K562 (cell line): Measurements from ENCODE around the gene ARAP1. TPM values are rescaled to one million over a fixed set of nuclear protein-coding genes. Genes with fewer than 3 reads are reported as not detected.

Experiments used
- CEBPB ChIP-seq: fragments of 450-650 bp; IDR thresholded peaks from 2 replicates; pipeline ENCODE4 v1.6.1; 2016; ENCODE audit warnings: missing genetic modification characterization, missing compliant biosample characterization
- CXXC5 ChIP-seq: fragments of 250-450 bp; sonication (Bioruptor Pico); IDR thresholded peaks from 2 replicates; pipeline ENCODE4 v1.8.0; 2022; ENCODE audit warnings: inconsistent platforms, mild to moderate bottlenecking, moderate library complexity
- FOSL1 ChIP-seq: fragments of 200-800 bp; sonication (Bioruptor generic); conservative IDR thresholded peaks from 2 replicates; pipeline ENCODE4 v1.6.1; 2016; ENCODE audit warnings: missing genetic modification characterization, missing compliant biosample characterization
- GABPB1 ChIP-seq: sonication (generic); formaldehyde crosslinking; IDR thresholded peaks from 2 replicates; pipeline ENCODE4 v1.8.0; 2022; ENCODE audit warnings: mild to moderate bottlenecking, missing genetic modification reagents
- JUND ChIP-seq, 2 experiments: IDR thresholded peaks; 2 replicates in 1 of 2; 3 replicates in 1 of 2; pipeline ENCODE4 v1.6.1; 2011; ENCODE audit warnings: borderline replicate concordance in 2 of 2, low read depth in 2 of 2, low read length in 2 of 2, improper control_type of control experiment in 1 of 2, missing biosample characterization in 1 of 2, missing genetic modification characterization in 1 of 2, missing genetic modification reagents in 1 of 2
- KAT2B ChIP-seq: IDR thresholded peaks from one replicate; pipeline ENCODE4 v1.6.1; 2012; ENCODE audit warnings: low read depth, mild to moderate bottlenecking, control low read depth, inconsistent platforms, low read length, moderate library complexity
- KDM2B ChIP-seq: fragments of 250-450 bp; sonication (Bioruptor Pico); IDR thresholded peaks from 2 replicates; pipeline ENCODE4 v1.8.0; 2021; ENCODE audit warnings: mild to moderate bottlenecking, moderate library complexity
- KLF13 ChIP-seq: fragments of 450-650 bp; IDR thresholded peaks from 2 replicates; pipeline ENCODE4 v1.6.1; 2016; ENCODE audit warnings: missing genetic modification characterization, low read depth, mild to moderate bottlenecking, missing compliant biosample characterization, moderate library complexity, borderline replicate concordance
- L3MBTL2 ChIP-seq: fragments of 450-650 bp; IDR thresholded peaks from 2 replicates; pipeline ENCODE4 v1.6.1; 2016; ENCODE audit warnings: mild to moderate bottlenecking, moderate library complexity
- MCM7 ChIP-seq, 2 experiments: fragments of 450-650 bp; IDR thresholded peaks; 2 replicates each; pipeline ENCODE4 v1.6.1; 2016 to 2018
- MTA2 ChIP-seq: fragments of 450-650 bp; IDR thresholded peaks from 2 replicates; pipeline ENCODE4 v1.6.1; 2016; ENCODE audit warnings: low read depth
- NRF1 ChIP-seq, 2 experiments: fragments of 450-650 bp; IDR thresholded peaks in 1 of 2; conservative IDR thresholded peaks in 1 of 2; 2 replicates each; pipeline ENCODE4 v1.6.1; 2014; ENCODE audit warnings: mild to moderate bottlenecking in 2 of 2
- PHF21A ChIP-seq: fragments of 450-650 bp; IDR thresholded peaks from 2 replicates; pipeline ENCODE4 v1.6.1; 2017; ENCODE audit warnings: low read depth, borderline replicate concordance
- SPI1 ChIP-seq: IDR thresholded peaks from 2 replicates; pipeline ENCODE4 v1.6.1; 2011; ENCODE audit warnings: low read depth, low read length, control low read depth, borderline replicate concordance
- YY1 ChIP-seq, 3 experiments: IDR thresholded peaks; 2 replicates each; pipeline ENCODE4 v1.6.1; 2011; ENCODE audit warnings: low read length in 2 of 3, mild to moderate bottlenecking in 2 of 3, moderate library complexity in 2 of 3, borderline replicate concordance in 1 of 3, control low read depth in 1 of 3, low read depth in 1 of 3; ENCODE audit not compliant: insufficient read depth in 3 of 3, insufficient replicate concordance in 2 of 3, control insufficient read depth in 1 of 3, insufficient read length in 1 of 3; ENCODE audit errors: extremely low read depth in 1 of 3
- ZKSCAN1 ChIP-seq: fragments of 150-350 bp; IDR thresholded peaks from 2 replicates; pipeline ENCODE4 v1.6.1; 2016; ENCODE audit warnings: low read depth, low read length
- polyA plus RNA-seq, 8 experiments: library from polyadenylated mRNA; depleted of rRNA in 4 of 8; stranded (reverse) in 5 of 8; unstranded in 3 of 8; fragments of >200 nt; fragmentation: Nextera tagmentation in 2 of 8; fragmentation: Illumina TruSeq in 1 of 8; extraction: Ambion mirVana in 2 of 8; extraction: Trizol in 1 of 8; gene quantifications; 2 replicates each; pipeline versions ENCODE4 v1.2.1 to v1.2.3, GENCODE V29; 2011 to 2014; ENCODE audit warnings: inconsistent platforms in 1 of 8, missing spikeins in 1 of 8
- total RNA-seq, 7 experiments: library from RNA; depleted of rRNA in 6 of 7; stranded (reverse); fragments of >200 nt in 6 of 7; fragmentation: Illumina TruSeq in 2 of 7; extraction: Trizol in 2 of 7; gene quantifications; 2 replicates each; pipeline versions ENCODE4 v1.2.1 to v1.2.3, GENCODE V29; 2011 to 2021; ENCODE audit warnings: low replicate concordance in 1 of 7
- TF ChIP-seq, protein P1 (sequence below): fragments of 200-400 bp; formaldehyde crosslinking; IDR thresholded peaks from 2 replicates; pipeline ENCODE4 v1.6.1; 2017; ENCODE audit warnings: mild to moderate bottlenecking, low read depth, low read length, moderate library complexity
- TF ChIP-seq, protein P2 (sequence below): fragments of 250-450 bp; sonication (Bioruptor Pico); IDR thresholded peaks from 2 replicates; pipeline ENCODE4 v1.9.0; 2021; ENCODE audit warnings: mild to moderate bottlenecking
- TF ChIP-seq, protein P3 (sequence below): fragments of 450-650 bp; IDR thresholded peaks from 2 replicates; pipeline ENCODE4 v1.6.1; 2016; ENCODE audit warnings: antibody characterized with exemption
- TF ChIP-seq, protein P4 (sequence below): sonication (generic); formaldehyde crosslinking; IDR thresholded peaks from 2 replicates; pipeline ENCODE4 v1.8.0; 2022; ENCODE audit warnings: missing genetic modification reagents, mild to moderate bottlenecking, moderate library complexity, borderline replicate concordance

Gene ARAP1
- total and polyA plus RNA-seq, 9 of the 15 experiments (the other 6 are each of a cell fraction or from before 2014, with no cell fraction given), result 0.23 to 67.0 (median 24.6) TPM

DNA sequence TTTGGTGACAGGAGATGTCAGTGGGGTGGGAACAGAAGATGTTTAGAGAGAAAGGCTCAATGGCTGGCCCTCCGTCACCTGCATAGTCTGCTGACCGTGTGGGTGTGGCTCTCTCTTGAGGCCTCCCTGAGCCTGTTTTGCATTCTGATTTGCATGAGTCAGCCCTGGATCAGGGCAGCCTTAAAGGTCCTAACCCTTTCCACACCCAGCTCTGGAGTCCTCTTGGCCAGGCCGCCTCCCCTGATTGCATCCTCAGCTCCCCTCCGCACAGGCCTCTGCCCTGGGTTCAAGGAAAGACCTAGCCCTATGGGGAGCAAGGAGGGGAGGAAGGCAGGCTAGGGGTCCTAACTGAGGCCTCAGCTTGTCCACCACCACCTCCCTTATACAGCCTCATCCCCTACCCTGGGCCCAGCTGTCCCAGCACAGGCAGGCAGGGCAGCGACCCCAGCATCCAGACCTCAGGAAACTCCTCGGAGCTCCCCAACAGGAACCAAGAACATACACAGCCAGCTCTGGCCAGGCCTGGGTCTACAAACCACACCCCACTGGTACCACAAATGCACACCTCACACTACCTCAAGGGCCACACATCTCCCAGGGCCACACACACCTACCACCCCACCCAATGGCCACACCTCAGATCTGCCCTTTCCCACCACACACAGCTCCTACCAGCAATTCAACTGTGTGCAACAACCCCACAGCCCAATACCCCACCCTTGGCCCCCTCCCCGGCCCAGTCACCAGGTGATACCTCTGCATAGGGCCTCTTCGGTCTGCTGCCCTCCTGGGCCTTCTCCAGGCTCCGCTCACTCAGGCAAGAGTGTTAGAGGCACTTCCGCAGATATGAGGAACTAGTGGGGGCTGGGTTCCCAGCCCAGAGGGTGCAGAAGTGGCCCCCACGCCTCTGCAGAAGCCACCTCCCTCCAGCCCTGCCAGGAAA is 13.7 kb downstream of the ARAP1 start (continued):
- TF ChIP-seq SPI1 (peak; percentile 9; the same call in 1 of the 2 replicates), MCM7 (IDR thresholded peaks at IDR 0.05) (no peak), NRF1 (conservative IDR thresholded peaks at IDR 0.05 in 1 of 2, IDR thresholded peaks at IDR 0.05 in 1 of 2) (peak; percentile 21 to 37; a peak in 2 of 4 replicates), JUND (IDR thresholded peaks at IDR 0.05; ENCODE audit: borderline replicate concordance, low read depth, low read length) (peak; percentile 61), JUND (tag; IDR thresholded peaks at IDR 0.05; ENCODE audit: borderline replicate concordance, low read depth, low read length) (no peak; the same call in 2 of the 3 replicates), KLF13 (no peak), CEBPB (tag) (no peak), MTA2 (no peak), KAT2B (no peak), PHF21A (no peak), L3MBTL2 (0 out of 2 replicates have a peak, but pooled peaks have one; percentile 10), KDM2B (CRISPR knock-in tag) (no peak), YY1 (IDR thresholded peaks at IDR 0.05; ENCODE audit: borderline replicate concordance in 1 of 3, control insufficient read depth in 1 of 3, extremely low read depth in 1 of 3, insufficient read depth in 3 of 3, insufficient read length in 1 of 3, insufficient replicate concordance in 2 of 3, low read depth in 1 of 3, low read length in 2 of 3) (peak in 2 of 3 experiments; percentile 32 to 62), ZKSCAN1 (no peak), FOSL1 (peak; percentile 55), GABPB1 (CRISPR knock-in tag) (0 out of 2 replicates have a peak, but pooled peaks have one; percentile 22), CXXC5 (CRISPR knock-in tag) (no peak)
- TF ChIP-seq, protein P1, sequence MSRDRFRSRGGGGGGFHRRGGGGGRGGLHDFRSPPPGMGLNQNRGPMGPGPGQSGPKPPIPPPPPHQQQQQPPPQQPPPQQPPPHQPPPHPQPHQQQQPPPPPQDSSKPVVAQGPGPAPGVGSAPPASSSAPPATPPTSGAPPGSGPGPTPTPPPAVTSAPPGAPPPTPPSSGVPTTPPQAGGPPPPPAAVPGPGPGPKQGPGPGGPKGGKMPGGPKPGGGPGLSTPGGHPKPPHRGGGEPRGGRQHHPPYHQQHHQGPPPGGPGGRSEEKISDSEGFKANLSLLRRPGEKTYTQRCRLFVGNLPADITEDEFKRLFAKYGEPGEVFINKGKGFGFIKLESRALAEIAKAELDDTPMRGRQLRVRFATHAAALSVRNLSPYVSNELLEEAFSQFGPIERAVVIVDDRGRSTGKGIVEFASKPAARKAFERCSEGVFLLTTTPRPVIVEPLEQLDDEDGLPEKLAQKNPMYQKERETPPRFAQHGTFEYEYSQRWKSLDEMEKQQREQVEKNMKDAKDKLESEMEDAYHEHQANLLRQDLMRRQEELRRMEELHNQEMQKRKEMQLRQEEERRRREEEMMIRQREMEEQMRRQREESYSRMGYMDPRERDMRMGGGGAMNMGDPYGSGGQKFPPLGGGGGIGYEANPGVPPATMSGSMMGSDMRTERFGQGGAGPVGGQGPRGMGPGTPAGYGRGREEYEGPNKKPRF, result no peak
- TF ChIP-seq, protein P2, sequence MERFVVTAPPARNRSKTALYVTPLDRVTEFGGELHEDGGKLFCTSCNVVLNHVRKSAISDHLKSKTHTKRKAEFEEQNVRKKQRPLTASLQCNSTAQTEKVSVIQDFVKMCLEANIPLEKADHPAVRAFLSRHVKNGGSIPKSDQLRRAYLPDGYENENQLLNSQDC (CRISPR knock-in tag), result no peak
- TF ChIP-seq, protein P3, sequence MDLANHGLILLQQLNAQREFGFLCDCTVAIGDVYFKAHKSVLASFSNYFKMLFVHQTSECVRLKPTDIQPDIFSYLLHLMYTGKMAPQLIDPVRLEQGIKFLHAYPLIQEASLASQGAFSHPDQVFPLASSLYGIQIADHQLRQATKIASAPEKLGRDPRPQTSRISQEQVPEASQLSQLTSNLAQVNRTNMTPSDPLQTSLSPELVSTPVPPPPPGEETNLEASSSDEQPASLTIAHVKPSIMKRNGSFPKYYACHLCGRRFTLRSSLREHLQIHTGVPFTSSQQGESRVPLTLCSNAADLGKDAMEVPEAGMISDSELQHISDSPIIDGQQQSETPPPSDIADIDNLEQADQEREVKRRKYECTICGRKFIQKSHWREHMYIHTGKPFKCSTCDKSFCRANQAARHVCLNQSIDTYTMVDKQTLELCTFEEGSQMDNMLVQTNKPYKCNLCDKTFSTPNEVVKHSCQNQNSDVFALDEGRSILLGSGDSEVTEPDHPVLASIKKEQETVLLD, result no peak
- TF ChIP-seq, protein P4, sequence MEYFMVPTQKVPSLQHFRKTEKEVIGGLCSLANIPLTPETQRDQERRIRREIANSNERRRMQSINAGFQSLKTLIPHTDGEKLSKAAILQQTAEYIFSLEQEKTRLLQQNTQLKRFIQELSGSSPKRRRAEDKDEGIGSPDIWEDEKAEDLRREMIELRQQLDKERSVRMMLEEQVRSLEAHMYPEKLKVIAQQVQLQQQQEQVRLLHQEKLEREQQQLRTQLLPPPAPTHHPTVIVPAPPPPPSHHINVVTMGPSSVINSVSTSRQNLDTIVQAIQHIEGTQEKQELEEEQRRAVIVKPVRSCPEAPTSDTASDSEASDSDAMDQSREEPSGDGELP, result peak; percentile 47; the same call in 1 of the 2 replicates
